Skin epidermis (tissue), 12 donors: Measurements from ENCODE around the gene ANKRD27.
"Not testable (repeated sequence)": the region's sequence is repeated elsewhere in the genome, so short reads cannot be mapped to it uniquely, and the experiment has no call there.

Experiments used
- H3K27ac ChIP-seq, 21 experiments: fragments of 200-600 bp; sonication (generic) in 11 of 21; one replicate each; pipeline ENCODE4 v1.5.0; 2020; ENCODE audit warnings: mild to moderate bottlenecking in 3 of 21, inconsistent platforms in 2 of 21, moderate library complexity in 2 of 21
- H3K4me3 ChIP-seq, 7 experiments: fragments of 200-600 bp; sonication (generic) in 2 of 7; one replicate each; pipeline ENCODE4 v1.5.0; 2020; ENCODE audit warnings: inconsistent platforms in 2 of 7, mild to moderate bottlenecking in 2 of 7, moderate library complexity in 1 of 7

The ANKRD27 gene

DNA sequence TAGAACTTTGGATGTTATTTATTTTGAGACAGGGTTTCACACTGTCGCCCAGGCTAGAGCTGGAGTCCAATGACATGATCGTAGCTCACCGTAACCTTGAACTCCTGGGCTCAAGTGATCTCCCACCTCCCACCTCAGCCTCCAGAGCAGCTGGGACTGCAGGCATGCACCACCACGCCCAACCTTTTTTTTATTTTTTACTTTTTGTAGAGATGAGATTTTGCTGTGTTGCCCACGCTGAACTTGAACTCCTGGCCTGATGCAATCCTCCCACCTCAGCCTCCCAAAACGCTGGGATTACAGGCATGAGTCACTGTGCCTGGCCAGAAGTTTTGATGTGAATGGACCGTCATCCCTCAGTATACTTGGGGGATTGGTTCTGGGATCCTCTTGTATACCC, 13.7 kb downstream of the ANKRD27 start:
- H3K27ac ChIP-seq = no peak overlapping the region
- H3K4me3 ChIP-seq = no peak overlapping the region

DNA sequence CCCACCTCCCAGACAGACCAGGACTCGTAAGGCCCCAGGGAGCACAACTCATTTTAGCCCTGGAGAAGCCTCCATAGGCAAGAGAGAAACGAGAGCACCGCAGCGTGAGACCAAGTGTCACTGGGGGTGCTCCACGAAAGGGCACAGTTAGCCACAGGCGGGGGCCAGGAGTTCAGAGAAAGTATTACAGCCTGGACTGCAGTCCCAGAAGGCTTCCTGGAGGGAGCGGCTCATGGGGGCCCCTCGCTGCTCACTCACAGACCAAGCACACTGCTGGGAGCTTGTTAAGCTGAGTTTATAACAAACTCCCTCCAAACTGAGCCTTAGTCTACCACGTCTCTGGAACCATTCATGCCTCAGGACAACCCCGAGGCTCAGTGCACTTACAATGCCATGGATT, 16.5 kb downstream of the ANKRD27 start:
- no peak overlapping the region for H3K27ac ChIP-seq
- no peak overlapping the region for H3K4me3 ChIP-seq

DNA sequence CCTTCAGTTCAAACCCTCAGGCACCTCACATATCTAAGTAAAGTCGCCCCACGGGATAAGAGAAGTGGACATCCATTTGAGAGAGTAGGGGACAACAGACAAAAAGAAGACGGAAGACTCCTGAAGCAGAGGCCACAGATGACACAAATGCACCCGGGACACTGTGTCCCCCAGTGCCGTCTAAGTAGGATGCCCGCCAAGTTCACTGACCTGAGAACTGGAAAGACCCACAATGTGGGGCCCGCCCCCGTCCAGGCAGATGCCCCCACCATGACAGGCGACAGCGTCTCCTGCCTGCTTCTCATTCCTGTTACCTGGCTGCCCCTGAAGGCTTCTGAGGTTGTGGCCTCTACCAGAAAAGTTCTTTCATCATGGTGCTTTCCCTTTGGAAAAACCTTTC, 16.9 kb downstream of the ANKRD27 start:
- Histone ChIP-seq H3K27ac (no peak overlapping the region), H3K4me3 (no peak overlapping the region)

DNA sequence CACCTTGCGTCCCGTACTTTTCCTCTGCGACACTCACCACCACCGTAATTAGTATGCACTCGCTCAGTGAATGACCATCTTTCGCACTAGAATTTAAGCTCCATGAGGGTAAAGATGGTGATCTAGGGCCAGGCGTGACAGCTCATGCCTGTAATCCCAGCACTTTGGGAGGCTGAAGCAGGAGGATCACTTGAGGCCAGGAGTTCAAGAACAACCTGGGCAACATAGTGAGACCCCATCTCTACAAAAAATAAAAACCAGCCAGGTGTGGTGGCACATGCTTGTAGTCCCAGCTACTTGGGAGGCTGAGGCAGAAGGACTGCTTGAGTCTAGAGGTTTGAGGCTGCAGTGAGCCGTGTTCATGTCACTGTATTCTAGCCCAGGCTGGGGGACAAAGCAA, 18.6 kb downstream of the ANKRD27 start:
- H3K27ac ChIP-seq, H3K4me3 ChIP-seq: not testable (repeated sequence)

DNA sequence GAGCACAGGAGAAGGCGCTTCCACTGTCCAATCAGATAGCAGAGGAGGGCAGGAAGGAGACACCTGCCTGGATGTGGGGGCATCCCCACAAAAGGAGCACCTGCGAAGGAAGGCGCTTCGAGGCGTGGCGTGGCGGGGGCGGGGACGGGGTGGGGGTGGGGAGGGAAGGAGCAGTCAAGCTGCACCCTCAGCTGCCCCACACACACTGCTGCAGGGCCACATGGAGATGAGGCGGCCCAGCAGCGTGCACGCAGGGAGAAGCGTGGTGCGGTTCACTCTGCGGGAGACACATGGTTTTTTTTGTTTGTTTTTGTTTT, 21.4 kb downstream of the ANKRD27 start:
- no peak overlapping the region for H3K4me3 ChIP-seq
- H3K27ac ChIP-seq = peak overlapping the region in 2 of 21 experiments; percentile 7 to 24

DNA sequence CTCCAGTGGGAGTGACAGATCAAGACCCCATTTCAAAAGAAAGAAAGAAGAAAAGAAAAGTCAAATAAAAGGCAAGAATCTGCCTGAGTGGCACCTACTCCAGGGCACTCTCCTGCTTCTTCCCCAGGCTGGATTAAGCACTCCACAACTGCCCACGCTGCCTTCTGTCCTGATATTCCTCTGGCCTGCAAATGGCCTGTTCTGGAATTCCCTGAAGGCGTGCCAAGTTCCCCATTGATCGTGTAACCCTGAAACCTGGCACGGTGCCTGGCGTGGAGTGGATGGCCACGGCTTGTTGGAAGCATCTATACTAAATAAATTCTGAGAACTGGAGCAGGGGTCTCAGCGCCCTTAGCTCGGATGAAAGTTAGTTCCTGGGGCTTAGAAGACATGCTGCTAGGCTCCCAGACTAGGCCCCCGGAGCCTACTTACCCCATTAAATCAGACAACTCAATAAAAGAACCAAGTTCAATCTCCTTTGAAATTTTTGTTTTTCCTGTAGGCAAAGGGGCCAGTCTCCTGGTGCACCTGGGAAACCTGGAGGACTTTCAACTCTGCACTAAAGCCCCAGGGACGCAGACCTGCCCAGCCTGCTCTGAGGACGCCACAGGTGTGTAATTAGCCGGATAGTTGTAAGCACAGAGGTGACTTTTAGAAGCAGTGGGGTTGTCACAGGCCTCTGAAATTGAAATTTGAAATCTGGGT, 21.9 kb downstream of the ANKRD27 start:
- Histone ChIP-seq H3K27ac (peak overlapping the region in 1 of 21 experiments; percentile 7), H3K4me3 (no peak overlapping the region)

DNA sequence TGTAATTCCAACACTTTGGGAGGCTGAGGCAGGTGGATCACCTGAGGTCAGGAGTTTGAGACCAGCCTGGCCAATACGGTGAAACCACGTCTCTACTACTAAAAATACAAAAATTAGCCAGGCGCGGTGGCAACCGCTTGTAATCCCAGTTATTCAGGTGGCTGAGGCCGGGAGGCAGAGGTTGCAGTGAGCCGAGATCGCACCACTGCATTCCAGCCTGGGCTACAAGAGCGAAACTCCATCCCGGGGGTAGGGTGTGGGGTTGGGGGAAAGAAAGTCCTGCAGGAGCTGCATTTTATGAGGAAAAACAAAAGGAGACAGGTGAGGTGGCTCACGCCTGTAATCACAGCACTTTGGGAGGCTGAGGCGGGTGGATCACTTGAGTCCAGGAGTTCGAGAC, 22.6 kb downstream of the ANKRD27 start:
- H3K4me3 ChIP-seq = not testable (repeated sequence)
- H3K27ac ChIP-seq = peak overlapping the region in 1 of 21 experiments; percentile 14

DNA sequence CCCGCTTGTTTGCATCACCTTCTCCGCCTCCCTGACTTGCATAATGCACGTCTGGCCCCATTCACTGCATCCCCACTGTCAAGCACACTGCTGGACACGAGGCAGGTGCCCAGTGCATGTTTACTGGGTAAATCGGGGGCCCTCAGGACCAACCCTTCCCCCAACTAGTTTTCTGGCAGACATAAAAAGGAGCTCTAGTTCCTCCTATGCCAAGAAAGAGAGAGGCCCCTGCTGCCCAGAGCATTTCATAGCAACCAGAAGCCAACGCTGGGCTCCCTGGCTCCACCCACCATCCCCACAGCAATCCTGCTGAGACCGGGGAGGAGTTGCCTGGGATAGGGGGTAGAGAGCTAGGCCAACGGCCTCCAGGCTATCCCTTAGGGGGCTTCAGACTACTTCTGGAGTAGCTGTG, 23.2 kb downstream of the ANKRD27 start:
- Histone ChIP-seq H3K4me3 (no peak overlapping the region), H3K27ac (peak overlapping the region in 1 of 21 experiments; percentile 14)

DNA sequence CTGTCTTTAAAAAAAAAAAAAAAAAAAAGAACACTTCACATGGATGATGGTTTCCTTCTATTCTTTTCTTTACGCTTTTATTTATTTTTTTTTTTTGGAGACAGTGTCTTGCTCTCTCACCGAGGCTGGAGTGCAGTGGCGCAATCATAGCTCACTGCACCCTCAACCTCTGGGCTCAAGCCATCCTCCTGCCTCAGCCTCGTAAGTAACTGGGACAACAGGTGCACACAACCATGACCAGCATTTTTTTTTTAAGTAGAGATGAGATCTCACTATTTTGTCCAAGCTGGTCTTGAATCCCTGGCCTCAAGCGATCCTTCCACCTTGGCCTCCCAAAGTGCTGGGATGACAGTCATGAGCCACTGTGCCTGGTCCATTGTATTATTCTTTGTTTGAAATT, 24.3 kb downstream of the ANKRD27 start:
- H3K4me3 ChIP-seq = no peak overlapping the region
- no peak overlapping the region for H3K27ac ChIP-seq

DNA sequence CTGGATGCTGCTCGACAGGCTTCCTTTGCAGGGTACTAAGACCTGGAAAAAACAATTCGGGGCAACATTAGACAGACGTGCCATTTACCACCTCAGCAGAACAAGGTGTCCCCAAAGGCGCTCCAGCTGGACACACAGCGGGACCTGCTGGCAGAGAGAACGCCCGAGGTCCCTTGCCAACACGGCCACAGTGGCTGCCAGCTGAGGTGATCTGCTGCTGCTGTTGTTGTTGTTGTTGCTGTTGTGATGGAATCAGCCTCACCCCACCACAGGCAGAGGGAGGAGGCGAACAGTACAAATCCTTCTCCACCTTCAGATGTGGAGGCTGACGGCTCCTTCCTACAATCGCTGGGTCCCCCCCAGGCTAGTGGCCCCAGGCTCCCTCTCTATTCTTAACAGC, 25.2 kb downstream of the ANKRD27 start:
- H3K4me3 ChIP-seq = no peak overlapping the region
- H3K27ac ChIP-seq = no peak overlapping the region

DNA sequence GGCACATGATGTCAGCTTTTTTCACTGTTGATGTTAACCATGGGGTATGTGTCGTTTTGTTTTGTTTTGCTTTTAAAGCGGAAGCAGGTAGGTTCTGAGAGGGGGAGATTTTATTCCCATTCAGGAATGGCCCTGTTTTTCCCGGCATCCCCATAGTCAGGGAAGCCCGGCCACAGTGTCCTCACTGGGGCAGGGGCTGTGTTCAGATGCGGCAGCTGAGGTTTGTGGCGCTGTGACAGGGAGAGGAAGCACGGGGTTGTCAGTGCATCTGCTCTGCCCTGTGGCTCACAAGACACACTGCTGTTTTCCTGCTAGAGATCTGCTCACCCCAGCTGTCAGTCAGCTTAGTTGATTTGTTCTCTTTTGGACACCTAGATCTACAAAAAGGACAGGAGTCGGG, 27.6 kb downstream of the ANKRD27 start:
- Histone ChIP-seq H3K27ac (no peak overlapping the region), H3K4me3 (no peak overlapping the region)

DNA sequence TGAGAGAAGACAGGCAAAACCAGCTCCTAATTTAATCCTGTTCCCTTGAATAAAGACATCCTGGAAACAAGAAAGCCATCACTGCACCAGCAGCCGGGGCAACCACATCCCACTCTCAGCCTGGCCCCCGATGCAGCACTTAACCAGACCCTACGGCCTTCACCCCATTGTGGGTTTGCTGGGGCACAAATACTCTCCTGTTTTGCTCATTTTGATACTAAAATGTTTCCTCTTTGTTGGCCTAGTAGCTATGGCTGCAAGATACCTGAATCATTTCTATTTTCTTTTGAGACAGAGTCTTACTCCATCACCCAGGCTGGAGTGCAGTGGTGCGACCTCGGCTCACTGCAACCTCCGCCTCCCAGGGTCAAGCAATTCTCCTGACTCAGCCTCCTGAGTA, 28.4 kb downstream of the ANKRD27 start:
- no peak overlapping the region for H3K4me3 ChIP-seq
- no peak overlapping the region for H3K27ac ChIP-seq

DNA sequence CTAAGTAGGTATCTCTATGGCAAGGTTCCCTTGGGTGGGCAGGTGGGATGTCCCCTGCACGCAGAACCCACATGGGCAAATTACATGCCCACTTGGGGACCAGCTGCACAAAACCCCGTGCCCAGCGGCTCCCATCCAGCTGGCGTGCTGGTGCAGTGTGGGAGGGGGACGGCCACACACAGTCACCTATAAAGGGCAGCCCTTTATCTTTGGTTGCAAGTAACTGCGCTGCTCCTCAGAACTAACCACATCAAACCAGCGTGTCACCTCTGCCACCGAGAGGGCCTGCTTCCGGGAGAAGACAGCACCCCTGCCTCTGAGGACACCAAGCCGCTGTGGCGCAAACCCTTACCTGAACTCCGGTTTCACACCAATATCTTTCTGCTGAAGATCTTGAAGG, 32.2 kb downstream of the ANKRD27 start:
- Histone ChIP-seq H3K27ac (peak overlapping the region in 2 of 21 experiments; percentile 7 to 56), H3K4me3 (no peak overlapping the region)

DNA sequence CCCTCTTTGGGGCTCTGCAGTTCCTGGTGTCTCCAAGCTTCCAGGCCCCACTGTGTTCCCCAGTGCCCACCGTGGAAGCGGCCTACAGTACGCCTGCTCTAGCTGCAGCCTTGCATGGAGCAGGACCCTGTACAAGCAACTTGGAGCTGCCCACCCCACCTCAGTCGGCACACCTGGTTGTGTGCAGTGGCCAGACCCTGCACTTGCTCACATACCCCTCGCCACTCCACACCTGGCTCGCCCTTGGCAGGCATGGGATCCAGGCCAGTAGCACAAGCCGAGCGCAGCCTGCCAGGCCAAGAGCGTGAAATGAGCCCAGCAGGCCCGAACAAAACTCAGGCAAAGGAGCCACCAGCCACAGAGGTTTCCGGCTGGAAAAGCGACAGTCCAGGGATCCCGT, 36.4 kb downstream of the ANKRD27 start:
- no peak overlapping the region for H3K4me3 ChIP-seq

DNA sequence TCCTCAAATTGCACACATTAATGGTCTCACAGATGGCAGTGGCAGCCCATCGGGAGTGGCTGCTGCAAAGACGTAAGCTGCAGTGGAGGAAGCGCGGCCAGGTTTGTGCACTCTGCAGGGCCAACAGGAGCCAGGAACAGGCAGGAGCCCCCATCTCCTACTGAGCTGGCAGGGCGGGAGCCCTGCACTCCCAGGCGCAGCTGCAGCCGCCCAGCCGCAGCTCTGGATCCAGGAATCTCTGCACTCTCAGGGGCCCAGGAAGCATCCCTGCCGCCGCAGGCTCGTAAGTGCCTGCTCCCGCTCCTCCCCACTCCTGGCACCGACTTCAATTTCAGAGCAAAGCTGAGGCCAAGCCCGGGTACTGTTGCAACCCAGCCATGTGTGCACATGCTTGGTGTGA, 37.5 kb downstream of the ANKRD27 start:
- H3K27ac ChIP-seq = no peak overlapping the region
- H3K4me3 ChIP-seq = no peak overlapping the region

More for the DNA sequence above, 36.4 kb downstream of the ANKRD27 start:
- no peak overlapping the region for H3K27ac ChIP-seq

DNA sequence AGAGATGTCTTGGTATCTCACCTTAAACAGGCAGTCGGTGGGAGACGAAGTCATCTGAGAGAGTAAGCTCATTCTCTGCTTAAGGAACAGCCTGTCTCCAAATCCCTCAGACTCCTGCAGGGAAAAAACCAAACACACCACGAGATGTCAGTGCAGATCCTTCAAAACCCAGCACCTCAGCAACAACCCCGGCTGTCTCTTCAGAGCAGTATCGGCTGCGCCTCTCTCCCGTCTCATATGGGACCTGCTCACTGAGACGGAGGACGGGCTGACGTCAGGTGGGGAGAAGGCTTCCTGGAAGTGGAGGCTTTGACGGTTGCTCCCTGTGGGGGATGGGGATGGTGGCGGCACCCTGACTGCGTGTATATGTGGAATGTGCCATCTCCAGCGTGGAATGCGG, 43.6 kb downstream of the ANKRD27 start:
- no peak overlapping the region for H3K27ac ChIP-seq
- no peak overlapping the region for H3K4me3 ChIP-seq

DNA sequence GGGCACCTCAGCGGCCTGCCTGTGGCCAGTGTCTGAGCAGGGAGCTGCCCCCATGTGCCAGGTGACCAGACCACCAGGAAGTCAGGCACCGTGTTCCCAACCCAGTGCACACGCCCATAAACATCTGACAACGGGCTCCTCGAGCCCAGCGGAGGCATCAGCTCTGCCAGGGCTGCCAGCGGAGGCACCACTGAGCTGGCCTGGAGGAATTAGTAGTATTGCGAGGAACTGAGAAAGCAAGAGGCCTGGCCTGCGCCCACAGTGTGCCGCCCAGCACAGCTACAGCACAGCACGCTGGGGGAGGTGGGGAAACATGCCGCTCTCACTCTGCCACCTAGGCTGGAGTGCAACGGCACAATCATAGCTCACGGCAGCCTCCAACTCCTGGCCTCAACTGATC, 44.6 kb downstream of the ANKRD27 start:
- Histone ChIP-seq H3K27ac (no peak overlapping the region), H3K4me3 (no peak overlapping the region)

DNA sequence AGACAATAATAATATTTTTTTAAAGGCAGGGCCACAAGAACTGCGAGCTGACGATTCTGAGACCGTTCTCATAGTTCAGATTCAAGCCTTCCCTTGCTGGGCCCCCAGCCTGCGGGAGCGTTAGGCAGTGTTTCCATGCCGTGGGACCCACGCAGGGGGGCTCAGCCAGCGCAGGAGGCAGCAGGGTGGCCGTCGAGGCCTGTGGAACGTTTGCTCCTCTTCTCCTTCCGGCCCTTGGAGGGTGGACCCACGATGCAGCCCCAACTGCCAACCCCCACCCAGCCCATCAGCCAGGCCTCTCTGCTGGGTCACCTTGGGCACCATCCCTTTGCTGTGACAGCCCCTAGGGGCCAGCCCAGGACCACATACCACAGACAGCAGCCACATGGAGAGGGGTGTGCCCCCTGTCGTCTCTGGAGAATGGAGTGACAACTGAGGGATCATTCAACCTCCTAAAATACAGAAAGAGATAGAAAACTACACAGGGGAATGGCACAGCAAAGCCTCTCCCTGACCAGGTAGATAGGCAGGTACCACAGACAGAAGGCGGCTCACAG, 47.2 kb downstream of the ANKRD27 start:
- Histone ChIP-seq H3K27ac (no peak overlapping the region), H3K4me3 (no peak overlapping the region)

DNA sequence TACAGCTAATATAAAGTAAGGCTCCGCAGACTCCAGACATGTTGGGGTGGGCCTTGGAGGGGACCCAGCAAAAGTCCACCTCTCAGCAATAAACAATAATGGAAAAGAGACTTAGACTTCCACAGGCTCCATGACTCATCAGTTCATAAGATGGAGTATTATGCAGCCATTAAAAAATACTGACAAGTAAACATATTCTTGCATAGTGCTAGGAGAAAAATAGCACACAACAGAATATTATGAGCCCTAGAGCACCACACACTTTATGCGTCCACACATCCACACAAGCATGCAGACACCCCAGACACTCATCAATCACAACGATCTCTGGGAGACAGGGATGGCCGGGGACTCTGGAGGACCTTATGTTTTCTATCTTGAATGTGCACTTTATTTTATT, 48.0 kb downstream of the ANKRD27 start:
- no peak overlapping the region for H3K4me3 ChIP-seq
- no peak overlapping the region for H3K27ac ChIP-seq

DNA sequence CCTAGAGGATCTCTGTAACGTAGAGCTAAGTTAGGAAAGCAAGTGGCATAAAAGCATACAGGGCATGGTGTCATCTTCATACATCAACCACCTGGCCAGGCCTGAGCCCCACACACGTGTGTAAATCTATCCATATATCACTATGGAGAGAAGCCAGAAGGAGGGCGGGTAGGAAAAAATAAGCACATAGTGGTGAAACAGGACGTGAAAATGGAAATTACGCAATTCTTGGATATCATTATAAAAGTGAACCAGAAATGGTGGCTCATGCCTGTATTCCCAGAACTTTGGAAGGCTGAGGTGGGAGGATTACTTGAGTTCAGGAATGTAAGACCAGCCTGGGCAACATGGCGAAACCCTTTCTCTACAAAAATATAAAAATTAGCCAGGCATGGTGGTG, 50.6 kb downstream of the ANKRD27 start:
- H3K4me3 ChIP-seq = no peak overlapping the region
- no peak overlapping the region for H3K27ac ChIP-seq

DNA sequence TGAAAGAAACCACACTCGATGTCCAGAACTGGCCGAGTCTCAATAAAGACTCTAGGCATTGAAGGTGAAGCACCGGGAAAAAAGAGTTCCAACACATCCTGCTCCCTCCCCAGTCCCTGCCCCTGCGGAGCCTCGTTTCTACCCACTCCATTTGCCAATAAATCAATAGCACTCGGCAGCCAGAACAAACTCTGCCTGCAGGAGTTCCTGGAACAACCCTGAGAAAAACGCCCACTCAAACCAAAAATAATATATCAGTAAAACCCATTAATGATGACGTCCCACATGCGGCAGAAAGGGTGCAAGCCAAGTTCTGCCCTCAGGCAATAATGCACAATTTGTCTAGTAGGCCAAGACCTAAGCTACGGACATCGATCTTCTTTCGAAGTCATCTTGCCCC, 53.0 kb downstream of the ANKRD27 start:
- Histone ChIP-seq H3K27ac (no peak overlapping the region), H3K4me3 (no peak overlapping the region)

DNA sequence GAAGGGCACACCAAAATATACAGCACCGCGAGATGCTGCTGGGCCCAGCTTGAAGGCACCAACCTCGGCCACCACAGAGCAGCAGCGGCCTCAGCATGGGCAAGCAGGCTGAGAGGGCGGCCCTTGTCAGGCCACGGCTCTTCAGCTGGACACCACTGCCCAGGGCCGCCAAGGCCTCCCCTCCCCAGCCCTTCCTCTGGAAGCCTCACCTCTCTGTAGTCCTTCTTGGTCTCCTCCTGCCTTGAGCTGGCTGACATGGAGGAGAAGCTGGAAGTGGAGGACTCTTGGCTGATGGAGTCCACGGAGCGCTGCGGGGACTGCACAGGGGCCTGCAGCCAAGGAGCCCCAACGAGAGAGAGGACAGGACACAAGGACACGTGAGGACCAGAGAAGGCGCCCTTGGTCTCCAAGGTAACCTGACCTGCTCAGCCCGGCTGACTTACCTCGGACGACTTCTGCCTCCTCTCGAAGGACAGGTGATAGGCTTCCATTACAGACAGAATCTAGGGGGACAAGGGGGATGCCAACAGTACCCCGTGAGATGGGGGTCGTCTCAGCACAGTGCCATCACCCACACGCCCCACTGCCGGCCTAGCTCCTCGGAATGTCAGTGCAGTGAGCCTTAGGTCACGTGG, 55.8 kb downstream of the ANKRD27 start:
- no peak overlapping the region for H3K27ac ChIP-seq

More for the DNA sequence above, 55.8 kb downstream of the ANKRD27 start:
- no peak overlapping the region for H3K4me3 ChIP-seq
